Activated CD8-positive, alpha-beta memory T cell treated with anti-CD3 and anti-CD28 coated beads, Interleukin-2, amount 10 ng/mL, durations not matched to agents 7 days and 5 days (primary cell): Measurements from ENCODE around the gene RELB. TPM values are rescaled to one million over a fixed set of nuclear protein-coding genes. Genes with fewer than 3 reads are reported as not detected.

Experiments used
- ATAC-seq: fragments of 150-1000 bp; cut with Tn5 transposase; one replicate; pipeline ENCODE4 v1.10.0; 2021; ENCODE audit warnings: moderate library complexity
- CTCF ChIA-PET: fragments of 350-600 bp; sonication (Branson Sonifier 250); formaldehyde crosslinking; loops from one replicate; lab custom pipeline; 2021; ENCODE audit warnings: antibody characterized with exemption; lab: Charles Lee
- DNase-seq: peaks from one replicate; pipeline ENCODE4 v3.0.0-alpha.2; 2020
- H3K27ac Mint-ChIP-seq: one replicate; pipeline ENCODE4 v1.8.0; 2021; ENCODE audit warnings: mild to moderate bottlenecking, mixed read lengths
- H3K27me3 Mint-ChIP-seq: one replicate; pipeline ENCODE4 v1.8.0; 2021; ENCODE audit warnings: mixed read lengths
- H3K36me3 Mint-ChIP-seq: one replicate; pipeline ENCODE4 v1.8.0; 2021; ENCODE audit warnings: mild to moderate bottlenecking, mixed read lengths
- H3K4me1 Mint-ChIP-seq: one replicate; pipeline ENCODE4 v1.8.0; 2021; ENCODE audit warnings: mixed read lengths
- H3K4me3 Mint-ChIP-seq: one replicate; pipeline ENCODE4 v1.8.0; 2021; ENCODE audit warnings: mild to moderate bottlenecking, moderate library complexity, mixed read lengths
- H3K9me3 Mint-ChIP-seq: one replicate; pipeline ENCODE4 v1.8.0; 2022; ENCODE audit warnings: low read depth, mixed read lengths
- total RNA-seq, 2 experiments: library from RNA; stranded (reverse); gene quantifications; one replicate each; pipeline ENCODE4 v1.2.3, GENCODE V29; 2021

The RELB gene
- total RNA-seq: 10 to 100 TPM; 22.4 to 58.8 TPM

GRCh38 chr19:45001087-45001739 is at the start of gene RELB:
Gene RELB, plus strand, starts transcription at chr19:45001464. Its CDS starts 116 bp downstream, at chr19:45001580.
- no peaks in the 10 kb centered on the region for H3K9me3 Mint-ChIP-seq
- H3K27ac Mint-ChIP-seq: peak within 1 kb of the TSS; percentile 99
- DNase-seq (peak; percentile 95), ATAC-seq (peak; percentile 75)
- no peaks in the 10 kb centered on the region for H3K27me3 Mint-ChIP-seq
- H3K4me3 Mint-ChIP-seq: peak within 1 kb of the TSS; percentile 90
- CTCF ChIA-PET: interaction anchor here (0.6 to 2.4 kb wide), 5 partner anchors 10 to 773 kb away, joined by 3 to 7 read pairs (median 3); partner anchors contain the start of gene CLASRP
- peaks cover 8% of the 10 kb centered on the region for H3K36me3 Mint-ChIP-seq
- H3K4me1 Mint-ChIP-seq: peaks cover 23% of the 10 kb centered on the region

GRCh38 chr19:44954278-44954648 is 47.0 kb upstream of the RELB start:
- Mint-ChIP-seq H3K36me3 (no peaks in the 10 kb centered on the region), H3K4me1 (peaks cover 36% of the 10 kb centered on the region), H3K27me3 (no peaks in the 10 kb centered on the region), H3K9me3 (no peaks in the 10 kb centered on the region), H3K27ac (peak overlapping the region; percentile 95), H3K4me3 (peak overlapping the region; percentile 85)
- DNase-seq (no peak), ATAC-seq (no peak)
- CTCF ChIA-PET: interaction anchor here (0.6 to 2.9 kb wide), 8 partner anchors 12 to 265 kb away, joined by 3 to 13 read pairs (median 4); partner anchors contain the start of genes CLASRP and TRAPPC6A

GRCh38 chr19:44954649-44955504 is 46.4 kb upstream of the RELB start, which contains the start of gene CLPTM1:
Gene CLPTM1, plus strand, starts transcription at chr19:44955380. Its CDS starts 16 bp downstream, at chr19:44955396.
- Mint-ChIP-seq H3K27ac (peak within 1 kb of the TSS; percentile 95), H3K9me3 (no peaks in the 10 kb centered on the region), H3K27me3 (no peaks in the 10 kb centered on the region), H3K4me1 (peaks cover 40% of the 10 kb centered on the region), H3K4me3 (peak within 1 kb of the TSS; percentile 85), H3K36me3 (no peaks in the 10 kb centered on the region)
- CTCF ChIA-PET: interaction anchor here (0.6 to 2.9 kb wide), 8 partner anchors 11 to 266 kb away, joined by 3 to 13 read pairs (median 4); partner anchors contain the start of genes CLASRP and TRAPPC6A
- DNase-seq: peak; percentile 98
- ATAC-seq: peak; percentile 93

- H3K36me3 Mint-ChIP-seq: no peaks in the 10 kb centered on the region
- H3K27me3 Mint-ChIP-seq: no peaks in the 10 kb centered on the region
- DNase-seq: peak; percentile 43
- H3K4me1 Mint-ChIP-seq: peaks cover 40% of the 10 kb centered on the region
- H3K9me3 Mint-ChIP-seq: no peaks in the 10 kb centered on the region
- peak overlapping the region; percentile 85 for H3K4me3 Mint-ChIP-seq
- CTCF ChIA-PET: interaction anchor here (1.0 to 2.9 kb wide), 5 partner anchors 44 to 266 kb away, joined by 3 to 13 read pairs (median 4); partner anchors contain the start of gene CLASRP
- H3K27ac Mint-ChIP-seq: peak overlapping the region; percentile 84
- no peak for ATAC-seq
Measured at GRCh38 chr19:44955505-44956439, 45.5 kb upstream of the RELB start.

GRCh38 chr19:44957526-44957925 is 43.7 kb upstream of the RELB start:
- H3K27ac Mint-ChIP-seq: peak overlapping the region; percentile 24
- H3K4me3 Mint-ChIP-seq: no peak overlapping the region
- CTCF ChIA-PET: interaction anchor here (1.1 to 1.2 kb wide), 2 partner anchors 31 to 102 kb away, joined by 3 read pairs; no protein-coding TSS in a partner anchor
- H3K36me3 Mint-ChIP-seq: peaks cover 2% of the 10 kb centered on the region
- no peak for ATAC-seq
- peaks cover 40% of the 10 kb centered on the region for H3K4me1 Mint-ChIP-seq
- DNase-seq: no peak
- no peaks in the 10 kb centered on the region for H3K27me3 Mint-ChIP-seq
- H3K9me3 Mint-ChIP-seq: no peaks in the 10 kb centered on the region

GRCh38 chr19:44958090-44958489 is 43.2 kb upstream of the RELB start:
- H3K4me3 Mint-ChIP-seq: no peak overlapping the region
- H3K27me3 Mint-ChIP-seq: no peaks in the 10 kb centered on the region
- peaks cover 3% of the 10 kb centered on the region for H3K36me3 Mint-ChIP-seq
- H3K27ac Mint-ChIP-seq: peak overlapping the region; percentile 48
- CTCF ChIA-PET: interaction anchor here (0.7 kb wide), 1 partner anchor 506 kb away, joined by 3 read pairs; no protein-coding TSS in a partner anchor
- ATAC-seq (no peak), DNase-seq (no peak)
- H3K9me3 Mint-ChIP-seq: no peaks in the 10 kb centered on the region
- peaks cover 40% of the 10 kb centered on the region for H3K4me1 Mint-ChIP-seq

- Mint-ChIP-seq H3K9me3 (no peaks in the 10 kb centered on the region), H3K4me3 (no peak overlapping the region), H3K27me3 (no peaks in the 10 kb centered on the region), H3K4me1 (peaks cover 32% of the 10 kb centered on the region), H3K27ac (no peak overlapping the region), H3K36me3 (peaks cover 9% of the 10 kb centered on the region)
- CTCF ChIA-PET: interaction anchor here (0.7 to 1.2 kb wide), 2 partner anchors 9 to 176 kb away, joined by 3 read pairs; no protein-coding TSS in a partner anchor
- ATAC-seq (no peak), DNase-seq (no peak)
Measured at GRCh38 chr19:44959691-44960090, 41.6 kb upstream of the RELB start.

GRCh38 chr19:44960906-44961728 is 40.1 kb upstream of the RELB start:
- peaks cover 26% of the 10 kb centered on the region for H3K4me1 Mint-ChIP-seq
- ATAC-seq (no peak), DNase-seq (no peak)
- H3K4me3 Mint-ChIP-seq: no peak overlapping the region
- H3K36me3 Mint-ChIP-seq: peaks cover 9% of the 10 kb centered on the region
- no peaks in the 10 kb centered on the region for H3K9me3 Mint-ChIP-seq
- H3K27me3 Mint-ChIP-seq: no peaks in the 10 kb centered on the region
- CTCF ChIA-PET: interaction anchor here (1.0 kb wide), 1 partner anchor 98 kb away, joined by 4 read pairs; no protein-coding TSS in a partner anchor
- peak overlapping the region; percentile 20 for H3K27ac Mint-ChIP-seq

- Mint-ChIP-seq H3K27ac (no peak overlapping the region), H3K4me3 (no peak overlapping the region), H3K36me3 (peaks cover 9% of the 10 kb centered on the region), H3K4me1 (peaks cover 19% of the 10 kb centered on the region), H3K27me3 (no peaks in the 10 kb centered on the region), H3K9me3 (no peaks in the 10 kb centered on the region)
- DNase-seq: no peak
- CTCF ChIA-PET: interaction anchor here (1.6 kb wide), 1 partner anchor 9 kb away, joined by 5 read pairs; no protein-coding TSS in a partner anchor
- ATAC-seq: no peak
Measured at GRCh38 chr19:44961821-44962220, 39.4 kb upstream of the RELB start.

- Mint-ChIP-seq H3K27ac (no peak overlapping the region), H3K9me3 (no peaks in the 10 kb centered on the region), H3K27me3 (no peaks in the 10 kb centered on the region), H3K4me3 (no peak overlapping the region), H3K4me1 (no peaks in the 10 kb centered on the region), H3K36me3 (peaks cover 14% of the 10 kb centered on the region)
- DNase-seq (no peak), ATAC-seq (no peak)
- CTCF ChIA-PET: no interaction called here
Measured at GRCh38 chr19:44968118-44968517, 33.1 kb upstream of the RELB start.

- no peak overlapping the region for H3K4me3 Mint-ChIP-seq
- no peaks in the 10 kb centered on the region for H3K4me1 Mint-ChIP-seq
- no peaks in the 10 kb centered on the region for H3K27me3 Mint-ChIP-seq
- no peak overlapping the region for H3K27ac Mint-ChIP-seq
- no peak for DNase-seq
- H3K36me3 Mint-ChIP-seq: peaks cover 14% of the 10 kb centered on the region
- ATAC-seq: no peak
- no peaks in the 10 kb centered on the region for H3K9me3 Mint-ChIP-seq
- CTCF ChIA-PET: no interaction called here
Measured at GRCh38 chr19:44968670-44969069, 32.6 kb upstream of the RELB start.
